ENCODE measurements around the gene TBC1D2B.

DNA sequence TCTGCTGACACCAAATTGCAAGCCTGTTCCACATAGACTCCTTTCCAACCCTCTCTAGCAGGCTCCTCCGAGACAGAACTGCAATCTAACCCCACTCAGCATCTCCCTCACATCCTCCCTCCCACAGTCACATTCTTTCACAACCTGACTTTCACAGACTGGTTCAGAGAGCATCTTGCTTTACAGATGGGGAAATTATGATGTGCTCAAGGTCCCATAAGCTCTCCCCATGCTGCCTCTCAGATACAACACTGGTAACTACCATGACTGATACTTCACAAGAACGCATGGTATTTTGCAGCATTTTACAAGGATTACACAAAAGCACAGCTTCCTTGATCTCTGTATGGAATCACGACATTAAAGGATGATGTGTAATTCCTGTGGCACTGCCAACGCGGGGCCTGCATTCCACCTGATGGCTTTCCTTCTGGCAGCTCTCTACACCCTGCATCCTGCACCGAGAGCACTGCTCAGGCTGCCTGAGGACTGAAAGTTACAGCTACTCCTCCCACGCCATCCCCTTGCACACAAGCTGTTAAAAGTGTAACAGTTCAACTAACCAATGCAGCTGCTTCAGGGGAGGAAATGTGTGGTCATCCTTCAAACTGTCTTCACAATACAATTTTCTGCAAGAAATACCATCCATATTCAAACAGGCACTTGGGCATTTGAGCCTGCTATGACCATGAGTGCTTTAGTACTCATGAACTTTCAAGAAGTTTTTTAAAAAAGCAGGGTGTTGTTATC lies 27.6 kb downstream of the TBC1D2B start:
- TF ChIP-seq, protein P1, sequence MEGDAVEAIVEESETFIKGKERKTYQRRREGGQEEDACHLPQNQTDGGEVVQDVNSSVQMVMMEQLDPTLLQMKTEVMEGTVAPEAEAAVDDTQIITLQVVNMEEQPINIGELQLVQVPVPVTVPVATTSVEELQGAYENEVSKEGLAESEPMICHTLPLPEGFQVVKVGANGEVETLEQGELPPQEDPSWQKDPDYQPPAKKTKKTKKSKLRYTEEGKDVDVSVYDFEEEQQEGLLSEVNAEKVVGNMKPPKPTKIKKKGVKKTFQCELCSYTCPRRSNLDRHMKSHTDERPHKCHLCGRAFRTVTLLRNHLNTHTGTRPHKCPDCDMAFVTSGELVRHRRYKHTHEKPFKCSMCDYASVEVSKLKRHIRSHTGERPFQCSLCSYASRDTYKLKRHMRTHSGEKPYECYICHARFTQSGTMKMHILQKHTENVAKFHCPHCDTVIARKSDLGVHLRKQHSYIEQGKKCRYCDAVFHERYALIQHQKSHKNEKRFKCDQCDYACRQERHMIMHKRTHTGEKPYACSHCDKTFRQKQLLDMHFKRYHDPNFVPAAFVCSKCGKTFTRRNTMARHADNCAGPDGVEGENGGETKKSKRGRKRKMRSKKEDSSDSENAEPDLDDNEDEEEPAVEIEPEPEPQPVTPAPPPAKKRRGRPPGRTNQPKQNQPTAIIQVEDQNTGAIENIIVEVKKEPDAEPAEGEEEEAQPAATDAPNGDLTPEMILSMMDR (IDR thresholded peaks at IDR 0.05; ENCODE audit: insufficient read depth, low read length) = no peak
- TF ChIP-seq POLR2AphosphoS5 (IDR thresholded peaks at IDR 0.05; ENCODE audit: low read depth) (peak; percentile 84), SPI1 (IDR thresholded peaks at IDR 0.05; ENCODE audit: borderline replicate concordance, low read depth) (no peak), GABPA (IDR thresholded peaks at IDR 0.05; ENCODE audit: low read depth) (no peak)
- TF ChIP-seq, protein P2, sequence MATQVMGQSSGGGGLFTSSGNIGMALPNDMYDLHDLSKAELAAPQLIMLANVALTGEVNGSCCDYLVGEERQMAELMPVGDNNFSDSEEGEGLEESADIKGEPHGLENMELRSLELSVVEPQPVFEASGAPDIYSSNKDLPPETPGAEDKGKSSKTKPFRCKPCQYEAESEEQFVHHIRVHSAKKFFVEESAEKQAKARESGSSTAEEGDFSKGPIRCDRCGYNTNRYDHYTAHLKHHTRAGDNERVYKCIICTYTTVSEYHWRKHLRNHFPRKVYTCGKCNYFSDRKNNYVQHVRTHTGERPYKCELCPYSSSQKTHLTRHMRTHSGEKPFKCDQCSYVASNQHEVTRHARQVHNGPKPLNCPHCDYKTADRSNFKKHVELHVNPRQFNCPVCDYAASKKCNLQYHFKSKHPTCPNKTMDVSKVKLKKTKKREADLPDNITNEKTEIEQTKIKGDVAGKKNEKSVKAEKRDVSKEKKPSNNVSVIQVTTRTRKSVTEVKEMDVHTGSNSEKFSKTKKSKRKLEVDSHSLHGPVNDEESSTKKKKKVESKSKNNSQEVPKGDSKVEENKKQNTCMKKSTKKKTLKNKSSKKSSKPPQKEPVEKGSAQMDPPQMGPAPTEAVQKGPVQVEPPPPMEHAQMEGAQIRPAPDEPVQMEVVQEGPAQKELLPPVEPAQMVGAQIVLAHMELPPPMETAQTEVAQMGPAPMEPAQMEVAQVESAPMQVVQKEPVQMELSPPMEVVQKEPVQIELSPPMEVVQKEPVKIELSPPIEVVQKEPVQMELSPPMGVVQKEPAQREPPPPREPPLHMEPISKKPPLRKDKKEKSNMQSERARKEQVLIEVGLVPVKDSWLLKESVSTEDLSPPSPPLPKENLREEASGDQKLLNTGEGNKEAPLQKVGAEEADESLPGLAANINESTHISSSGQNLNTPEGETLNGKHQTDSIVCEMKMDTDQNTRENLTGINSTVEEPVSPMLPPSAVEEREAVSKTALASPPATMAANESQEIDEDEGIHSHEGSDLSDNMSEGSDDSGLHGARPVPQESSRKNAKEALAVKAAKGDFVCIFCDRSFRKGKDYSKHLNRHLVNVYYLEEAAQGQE (IDR thresholded peaks at IDR 0.05; ENCODE audit: insufficient replicate concordance, low read depth) = no peak

All from HL-60 (cell line).